Measurements from ENCODE around the gene RNU2-1.
"Not testable (repeated sequence)": the region's sequence is repeated elsewhere in the genome, so short reads cannot be mapped to it uniquely, and the experiment has no call there.

Gene RNU2-1

GRCh38 chr17:43233877-43234276, at the start of gene RNU2-1:
TSS of gene RNU2-1 (minus strand) at chr17:43233977.
- not testable (repeated sequence) for DNase-seq

GRCh38 chr17:43272914-43273313, 39.1 kb upstream of the RNU2-1 start:
- DNase-seq, result not testable (repeated sequence)

GRCh38 chr17:43272483-43272882, 38.7 kb upstream of the RNU2-1 start:
- not testable (repeated sequence) for DNase-seq

- not testable (repeated sequence) for DNase-seq
Measured at GRCh38 chr17:43270552-43271504, 37.1 kb upstream of the RNU2-1 start.

- DNase-seq, result not testable (repeated sequence)
Measured at GRCh38 chr17:43246456-43246855, 12.7 kb upstream of the RNU2-1 start.

- DNase-seq, result not testable (repeated sequence)
Measured at GRCh38 chr17:43240596-43241352, 7.0 kb upstream of the RNU2-1 start.

- DNase-seq, result not testable (repeated sequence)
Measured at GRCh38 chr17:43239597-43239996, 5.8 kb upstream of the RNU2-1 start.

- not testable (repeated sequence) for DNase-seq
Measured at GRCh38 chr17:43233263-43233662, 514 bp downstream of the RNU2-1 start.

GRCh38 chr17:43232021-43232699, 1.6 kb downstream of the RNU2-1 start:
- DNase-seq, result not testable (repeated sequence)

- DNase-seq, result not testable (repeated sequence)
Measured at GRCh38 chr17:43231205-43232020, 2.4 kb downstream of the RNU2-1 start.

- DNase-seq, result not testable (repeated sequence)
Measured at GRCh38 chr17:43228020-43228782, 5.6 kb downstream of the RNU2-1 start, which contains the start of gene CCDC200. TSS of gene CCDC200 (minus strand) at chr17:43228623. CDS start at chr17:43228554, 69 bp downstream.

GRCh38 chr17:43226393-43226792, 7.4 kb downstream of the RNU2-1 start:
- no peak for DNase-seq

GRCh38 chr17:43224146-43224705, 9.6 kb downstream of the RNU2-1 start:
- DNase-seq, result no peak

- no peak for DNase-seq
Measured at GRCh38 chr17:43220511-43221125, 13.2 kb downstream of the RNU2-1 start.

- no peak for DNase-seq
Measured at GRCh38 chr17:43219746-43220380, 13.9 kb downstream of the RNU2-1 start.

GRCh38 chr17:43219001-43219400, 14.8 kb downstream of the RNU2-1 start:
- DNase-seq, result no peak

- no peak for DNase-seq
Measured at GRCh38 chr17:43217614-43218087, 16.1 kb downstream of the RNU2-1 start.

GRCh38 chr17:43216762-43217613, 16.8 kb downstream of the RNU2-1 start:
- DNase-seq, result no peak

- DNase-seq, result no peak
Measured at GRCh38 chr17:43216369-43216761, 17.4 kb downstream of the RNU2-1 start.
